Hepatocyte (in vitro differentiated cells): Measurements from ENCODE around the gene TMEM109. TPM values are rescaled to one million over a fixed set of nuclear protein-coding genes. Genes with fewer than 3 reads are reported as not detected.

Experiments
- DNase-seq: peaks from one replicate; pipeline ENCODE4 v3.0.0-alpha.2; 2016; ENCODE audit warnings: low spot score
- H2AFZ ChIP-seq: fragments of 200-600 bp; sonication (generic); 2 replicates; pipeline ENCODE4 v1.6.0; 2016; ENCODE audit warnings: antibody characterized with exemption, mild to moderate bottlenecking
- H3K27ac ChIP-seq: fragments of 200-600 bp; sonication (generic); 2 replicates; pipeline ENCODE4 v1.5.1; 2016; ENCODE audit warnings: mild to moderate bottlenecking
- H3K27me3 ChIP-seq: fragments of 200-600 bp; sonication (generic); 2 replicates; pipeline ENCODE4 v1.6.1; 2016
- H3K36me3 ChIP-seq: fragments of 200-600 bp; sonication (generic); replicated peaks from 2 replicates; pipeline ENCODE4 v1.5.1; 2016; ENCODE audit warnings: low read depth; ENCODE audit not compliant: insufficient read depth
- H3K4me1 ChIP-seq: fragments of 200-600 bp; sonication (generic); 2 replicates; pipeline ENCODE4 v1.5.1; 2016; ENCODE audit warnings: mild to moderate bottlenecking, moderate library complexity; ENCODE audit not compliant: insufficient read depth
- H3K4me2 ChIP-seq: fragments of 200-600 bp; sonication (generic); 2 replicates; pipeline ENCODE4 v1.6.0; 2016
- H3K4me3 ChIP-seq: fragments of 200-600 bp; sonication (generic); 2 replicates; pipeline ENCODE4 v1.5.1; 2016; ENCODE audit warnings: mild to moderate bottlenecking
- H3K79me2 ChIP-seq: fragments of 200-600 bp; sonication (generic); 2 replicates; pipeline ENCODE4 v1.6.0; 2017; ENCODE audit warnings: mild to moderate bottlenecking
- H3K9me2 ChIP-seq: fragments of 200-600 bp; sonication (generic); replicated peaks from 2 replicates; pipeline ENCODE4 v1.6.0; 2017; ENCODE audit warnings: mild to moderate bottlenecking; ENCODE audit not compliant: insufficient read depth
- H3K9me3 ChIP-seq: fragments of 200-600 bp; sonication (generic); 2 replicates; pipeline ENCODE4 v1.5.1; 2016; ENCODE audit warnings: low read depth, mild to moderate bottlenecking
- H4K20me1 ChIP-seq: fragments of 200-600 bp; sonication (generic); 2 replicates; pipeline ENCODE4 v1.6.0; 2016; ENCODE audit warnings: mild to moderate bottlenecking; ENCODE audit not compliant: insufficient read depth, poor library complexity, severe bottlenecking
- EZH2 ChIP-seq: fragments of 200-600 bp; sonication (generic); IDR thresholded peaks from 2 replicates; pipeline ENCODE4 v1.6.1; 2016; ENCODE audit warnings: antibody characterized with exemption, mild to moderate bottlenecking, borderline replicate concordance
- EZH2phosphoT487 ChIP-seq: fragments of 200-600 bp; sonication (generic); IDR thresholded peaks from one replicate; pipeline ENCODE4 v1.6.1; 2018; ENCODE audit warnings: antibody characterized with exemption, mild to moderate bottlenecking, low read depth, moderate library complexity; ENCODE audit not compliant: unreplicated experiment, severe bottlenecking
- whole genome bisulfite sequencing: methylation state at CpG from one replicate; pipeline ENCODE4 v1.1.6; 2016; ENCODE audit warnings: low lambda C conversion rate; ENCODE audit errors: missing lambda C conversion rate; 5-methylcytosine and 5-hydroxymethylcytosine counted together
- polyA plus RNA-seq: library from polyadenylated mRNA; unstranded; fragments of >200 nt; fragmentation: Nextera tagmentation; extraction: Ambion mirVana; gene quantifications from 2 replicates; pipeline ENCODE4 v1.2.1, GENCODE V29; 2016
- total RNA-seq: library from RNA; depleted of rRNA; stranded (reverse); fragments of >200 nt; gene quantifications from 2 replicates; pipeline ENCODE4 v1.2.3, GENCODE V29; 2014
- TF ChIP-seq, protein P1 (sequence below): fragments of 200-600 bp; sonication (generic); IDR thresholded peaks from 2 replicates; pipeline ENCODE4 v1.5.1; 2016; ENCODE audit warnings: antibody characterized with exemption, mild to moderate bottlenecking; ENCODE audit not compliant: poor library complexity

The TMEM109 gene
- total and polyA plus RNA-seq, 2 experiments from 2014 or later: 30.0 to 86.9 TPM

DNA sequence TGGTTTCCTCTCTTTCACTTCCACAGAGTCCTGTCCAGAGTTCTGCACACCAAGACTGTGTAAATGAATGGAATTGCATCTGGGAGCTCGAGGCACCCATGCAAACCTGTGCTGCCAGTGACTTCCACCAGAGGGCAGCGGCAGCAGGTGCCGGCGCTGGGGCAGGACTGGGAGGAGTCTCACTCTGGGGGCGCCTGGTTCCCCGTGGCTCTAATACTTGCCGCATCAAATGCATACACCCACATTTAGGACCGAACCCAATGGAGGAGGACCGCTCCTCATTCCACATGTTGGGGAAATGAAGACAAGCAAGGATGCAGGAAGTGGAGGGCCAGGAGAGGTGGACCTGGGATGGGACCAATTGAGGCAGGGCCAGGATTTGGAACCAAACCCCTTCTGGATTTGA lies 56.4 kb downstream of the TMEM109 start:
- no peak overlapping the region for H2AFZ ChIP-seq
- H3K4me3 ChIP-seq: no peak overlapping the region

GRCh38 chr11:60970890-60971289 lies 56.9 kb downstream of the TMEM109 start:
- Histone ChIP-seq H3K9me3 (no peaks in the 10 kb centered on the region), H3K27ac (no peak overlapping the region), H3K4me2 (no peak overlapping the region), H3K27me3 (no peaks in the 10 kb centered on the region), H3K9me2 (no peaks in the 10 kb centered on the region), H3K4me3 (no peak overlapping the region), H3K36me3 (no peaks in the 10 kb centered on the region), H4K20me1 (no peaks in the 10 kb centered on the region), H2AFZ (no peak overlapping the region), H3K79me2 (no peaks in the 10 kb centered on the region), H3K4me1 (no peaks in the 10 kb centered on the region)
- no peak for DNase-seq
- WGBS: 89% methylated on average over 5 of the region's 5 CpGs
- no peak for TF ChIP-seq EZH2phosphoT487
- TF ChIP-seq, protein P1, sequence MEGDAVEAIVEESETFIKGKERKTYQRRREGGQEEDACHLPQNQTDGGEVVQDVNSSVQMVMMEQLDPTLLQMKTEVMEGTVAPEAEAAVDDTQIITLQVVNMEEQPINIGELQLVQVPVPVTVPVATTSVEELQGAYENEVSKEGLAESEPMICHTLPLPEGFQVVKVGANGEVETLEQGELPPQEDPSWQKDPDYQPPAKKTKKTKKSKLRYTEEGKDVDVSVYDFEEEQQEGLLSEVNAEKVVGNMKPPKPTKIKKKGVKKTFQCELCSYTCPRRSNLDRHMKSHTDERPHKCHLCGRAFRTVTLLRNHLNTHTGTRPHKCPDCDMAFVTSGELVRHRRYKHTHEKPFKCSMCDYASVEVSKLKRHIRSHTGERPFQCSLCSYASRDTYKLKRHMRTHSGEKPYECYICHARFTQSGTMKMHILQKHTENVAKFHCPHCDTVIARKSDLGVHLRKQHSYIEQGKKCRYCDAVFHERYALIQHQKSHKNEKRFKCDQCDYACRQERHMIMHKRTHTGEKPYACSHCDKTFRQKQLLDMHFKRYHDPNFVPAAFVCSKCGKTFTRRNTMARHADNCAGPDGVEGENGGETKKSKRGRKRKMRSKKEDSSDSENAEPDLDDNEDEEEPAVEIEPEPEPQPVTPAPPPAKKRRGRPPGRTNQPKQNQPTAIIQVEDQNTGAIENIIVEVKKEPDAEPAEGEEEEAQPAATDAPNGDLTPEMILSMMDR: no peak
- TF ChIP-seq EZH2: no peak

More for the DNA sequence above, 56.4 kb downstream of the TMEM109 start:
- 34% methylated on average over 9 of the region's 9 CpGs for WGBS
- Histone ChIP-seq H3K27me3 (no peaks in the 10 kb centered on the region), H3K4me2 (no peak overlapping the region), H4K20me1 (no peaks in the 10 kb centered on the region), H3K4me1 (no peaks in the 10 kb centered on the region), H3K79me2 (no peaks in the 10 kb centered on the region), H3K36me3 (no peaks in the 10 kb centered on the region), H3K9me3 (no peaks in the 10 kb centered on the region), H3K27ac (no peak overlapping the region), H3K9me2 (no peaks in the 10 kb centered on the region)
- TF ChIP-seq EZH2phosphoT487 (no peak), EZH2 (no peak)
- TF ChIP-seq, protein P1: peak; percentile 64
- DNase-seq: peak; percentile 63

- Histone ChIP-seq H3K9me3 (no peaks in the 10 kb centered on the region), H3K27me3 (no peaks in the 10 kb centered on the region), H3K4me3 (no peak within 1 kb of the TSS), H4K20me1 (no peaks in the 10 kb centered on the region), H3K79me2 (no peaks in the 10 kb centered on the region), H3K36me3 (no peaks in the 10 kb centered on the region), H3K9me2 (no peaks in the 10 kb centered on the region), H3K4me2 (no peak within 1 kb of the TSS), H3K27ac (no peak within 1 kb of the TSS), H2AFZ (no peak within 1 kb of the TSS), H3K4me1 (no peaks in the 10 kb centered on the region)
- DNase-seq: no peak
- WGBS: 94% methylated on average over 16 of the region's 16 CpGs
- TF ChIP-seq EZH2: no peak
- TF ChIP-seq, protein P1: no peak
- TF ChIP-seq EZH2phosphoT487: no peak
These were observed 57.6 kb downstream of the TMEM109 start, which contains the start of gene CD6 for GRCh38 chr11:60971520-60971919. TSS of gene CD6 (plus strand) at chr11:60971680. CDS start at chr11:60971866, 186 bp downstream.
